ES-I3 (cell line): Measurements from ENCODE around the gene SRL.
"Not testable (repeated sequence)": the region's sequence is repeated elsewhere in the genome, so short reads cannot be mapped to it uniquely, and the experiment has no call there.

ENCODE experiments used
- H3K36me3 ChIP-seq: 2 replicates; pipeline ENCODE4 v1.6.1; 2013; ENCODE audit warnings: mild to moderate bottlenecking, low read length, control low read depth, moderate library complexity; ENCODE audit not compliant: insufficient read depth
- H3K4me1 ChIP-seq: 2 replicates; pipeline ENCODE4 v1.6.1; 2013; ENCODE audit warnings: mild to moderate bottlenecking, control low read depth, low read length; ENCODE audit not compliant: insufficient read depth
- H3K9ac ChIP-seq: 2 replicates; pipeline ENCODE4 v1.6.1; 2013; ENCODE audit warnings: low read depth, mild to moderate bottlenecking, low read length, moderate library complexity
- H3K9me3 ChIP-seq: 2 replicates; pipeline ENCODE4 v1.6.1; 2013; ENCODE audit warnings: mild to moderate bottlenecking, low read length, moderate library complexity; ENCODE audit not compliant: control insufficient read depth, insufficient read depth

Gene SRL

GRCh38 chr16:4160658-4161430 is 81.0 kb downstream of the SRL start:
- Histone ChIP-seq H3K9ac (no peak overlapping the region), H3K4me1 (no peaks in the 10 kb centered on the region), H3K9me3 (no peaks in the 10 kb centered on the region), H3K36me3 (no peaks in the 10 kb centered on the region)

- H3K9me3 ChIP-seq = no peaks in the 10 kb centered on the region
- no peaks in the 10 kb centered on the region for H3K36me3 ChIP-seq
- no peak overlapping the region for H3K9ac ChIP-seq
Observed at GRCh38 chr16:4159726-4160125, 82.2 kb downstream of the SRL start.

GRCh38 chr16:4158143-4159093 is 83.5 kb downstream of the SRL start:
- H3K9me3 ChIP-seq = no peaks in the 10 kb centered on the region
- H3K36me3 ChIP-seq = no peaks in the 10 kb centered on the region
- no peaks in the 10 kb centered on the region for H3K4me1 ChIP-seq
- H3K9ac ChIP-seq = no peak overlapping the region

More at GRCh38 chr16:4159726-4160125, 82.2 kb downstream of the SRL start:
- no peaks in the 10 kb centered on the region for H3K4me1 ChIP-seq

GRCh38 chr16:4157376-4157825 is 84.5 kb downstream of the SRL start:
- no peaks in the 10 kb centered on the region for H3K4me1 ChIP-seq
- no peaks in the 10 kb centered on the region for H3K36me3 ChIP-seq
- no peaks in the 10 kb centered on the region for H3K9me3 ChIP-seq
- no peak overlapping the region for H3K9ac ChIP-seq

GRCh38 chr16:4156503-4156902 is 85.4 kb downstream of the SRL start:
- H3K4me1 ChIP-seq, H3K9ac ChIP-seq, H3K36me3 ChIP-seq, H3K9me3 ChIP-seq: not testable (repeated sequence)

GRCh38 chr16:4153364-4153763 is 88.5 kb downstream of the SRL start:
- H3K9me3 ChIP-seq, H3K4me1 ChIP-seq, H3K36me3 ChIP-seq, H3K9ac ChIP-seq: not testable (repeated sequence)

GRCh38 chr16:4152267-4152666 is 89.6 kb downstream of the SRL start:
- Histone ChIP-seq H3K9me3 (peaks cover 2% of the 10 kb centered on the region; the same call in 1 of the 2 replicates), H3K36me3 (no peaks in the 10 kb centered on the region), H3K9ac (no peak overlapping the region), H3K4me1 (no peaks in the 10 kb centered on the region)

- H3K4me1 ChIP-seq = no peaks in the 10 kb centered on the region
- H3K9me3 ChIP-seq = peaks cover 2% of the 10 kb centered on the region; the same call in 1 of the 2 replicates
- no peak overlapping the region for H3K9ac ChIP-seq
- H3K36me3 ChIP-seq = no peaks in the 10 kb centered on the region
Observed at GRCh38 chr16:4147236-4147635, 94.6 kb downstream of the SRL start.

- Histone ChIP-seq H3K9ac (no peak overlapping the region), H3K9me3 (no peaks in the 10 kb centered on the region), H3K4me1 (no peaks in the 10 kb centered on the region), H3K36me3 (no peaks in the 10 kb centered on the region)
Observed at GRCh38 chr16:4142268-4142667, 99.6 kb downstream of the SRL start.

- no peaks in the 10 kb centered on the region for H3K4me1 ChIP-seq
- H3K9ac ChIP-seq = no peak overlapping the region
- no peaks in the 10 kb centered on the region for H3K36me3 ChIP-seq
- no peaks in the 10 kb centered on the region for H3K9me3 ChIP-seq
Observed at GRCh38 chr16:4141604-4142003, 100.3 kb downstream of the SRL start.

GRCh38 chr16:4140652-4141051 is 101.2 kb downstream of the SRL start:
- Histone ChIP-seq H3K4me1 (peaks cover 9% of the 10 kb centered on the region), H3K36me3 (no peaks in the 10 kb centered on the region), H3K9me3 (no peaks in the 10 kb centered on the region), H3K9ac (no peak overlapping the region)

GRCh38 chr16:4139968-4140367 is 101.9 kb downstream of the SRL start:
- Histone ChIP-seq H3K9ac (no peak overlapping the region), H3K4me1 (peaks cover 9% of the 10 kb centered on the region), H3K9me3 (no peaks in the 10 kb centered on the region), H3K36me3 (no peaks in the 10 kb centered on the region)
